Ovary (tissue), 9 donors: ENCODE data around the gene TMEM131. TPM values are rescaled to one million over a fixed set of nuclear protein-coding genes. Genes with fewer than 3 reads are reported as not detected.

Experiments
- DNase-seq, 5 donors: peaks; one replicate each; pipeline ENCODE4 v3.0.0-alpha.2; 2019 to 2020
- H3K27ac ChIP-seq, 2 donors: fragments of 200-600 bp; one replicate each; pipeline versions ENCODE4 v1.5.1 to v1.8.0; 2019 to 2022
- H3K27me3 ChIP-seq: fragments of 200-600 bp; one replicate; pipeline ENCODE4 v1.8.0; 2022
- H3K36me3 ChIP-seq: fragments of 200-600 bp; sonication (generic); one replicate; pipeline ENCODE4 v1.5.1; 2019
- H3K4me1 ChIP-seq: one replicate; pipeline ENCODE4 v1.8.1; 2013; ENCODE audit warnings: mild to moderate bottlenecking, moderate library complexity; ENCODE audit not compliant: insufficient read depth
- H3K4me3 ChIP-seq: fragments of 200-600 bp; sonication (generic); one replicate; pipeline ENCODE4 v1.5.1; 2017
- H3K9me3 ChIP-seq, 2 donors: fragments of 200-600 bp in 1 of 2; sonication (generic) in 1 of 2; one replicate each; pipeline versions ENCODE4 v1.5.1 to v1.8.1; 2013 to 2019; ENCODE audit warnings: mild to moderate bottlenecking in 1 of 2, moderate library complexity in 1 of 2
- CTCF ChIP-seq, 3 donors: fragments of 450-650 bp in 2 of 3; fragments of 200-600 bp in 1 of 3; IDR thresholded peaks; one replicate each; pipeline versions ENCODE4 v1.5.1 to v1.8.0; 2016 to 2022; ENCODE audit warnings: antibody characterized with exemption in 3 of 3, mild to moderate bottlenecking in 1 of 3
- EP300 ChIP-seq: sonication (generic); formaldehyde crosslinking; IDR thresholded peaks from one replicate; pipeline ENCODE4 v1.6.1; 2017; ENCODE audit warnings: antibody characterized with exemption
- POLR2A ChIP-seq: fragments of 450-650 bp; IDR thresholded peaks from one replicate; pipeline ENCODE4 v1.6.1; 2017; ENCODE audit warnings: antibody characterized with exemption, mild to moderate bottlenecking, moderate library complexity
- WGBS, 3 donors: extraction: QIAGEN DNeasy Blood & Tissue Kit in 1 of 3; methylation state at CpG; one replicate each; pipeline versions ENCODE4 v1.1.5 to v1.1.7; 2013 to 2017; 5-methylcytosine and 5-hydroxymethylcytosine counted together
- intact Hi-C, 4 donors: fragments of 100-400 bp; cut with DNase I; formaldehyde crosslinking; loops; one replicate each; pipeline versions ENCODE4 v1.11.0 to v1.15.1; 2022 to 2023
- polyA plus RNA-seq, 2 donors: library from polyadenylated mRNA; stranded (reverse); fragments of 200-250 nt in 1 of 2; fragments of 350-450 nt in 1 of 2; fragmentation: Illumina TruSeq in 1 of 2; extraction: RNeasy Lipid Tissue Mini Kit (QIAGEN cat#74804) in 1 of 2; gene quantifications; one replicate each; pipeline ENCODE4 v1.2.3, GENCODE V29; 2013 to 2014
- total RNA-seq, 7 donors: library from RNA; depleted of rRNA in 2 of 7; stranded (reverse); fragments of >200 nt in 2 of 7; fragmentation: NEBNext Ultra II Directional in 3 of 7; extraction: Animal tissue kit (Norgen Biotek cat#: 25700) in 3 of 7; gene quantifications; one replicate each; pipeline versions ENCODE4 v1.1.0 to v1.2.4, GENCODE V29; 2016 to 2023
- donor health status: DM: no; HTN: no; CAD: no; lungs with moderate emphysema.
- donor health status: DM: no; HTN: no; CAD: no.
- donor health status: Bipolar disorder and iron deficiency.
- donor health status: DM: yes; HTN: yes; CAD: no.
- donor health status: DM: no; HTN: no; CAD: no.
- donor health status: DM: yes; HTN: yes; CAD: no.

TMEM131 gene
- total and polyA plus RNA-seq, 9 donors = 16.1 to 44.0 (median 38.4) TPM

GRCh38 chr2:97731274-97732020, 264.3 kb downstream of the TMEM131 start:
- no peak for DNase-seq
- no peaks in the 10 kb centered on the region for H3K27me3 ChIP-seq
- 89 to 90% (median 90%) methylated on average over 11 to 12 of the region's 12 CpGs for WGBS, 3 donors
- no peak overlapping the region for H3K27ac ChIP-seq
- no peaks in the 10 kb centered on the region for H3K36me3 ChIP-seq
- TF ChIP-seq POLR2A = no peak
- no peak for TF ChIP-seq EP300
- TF ChIP-seq CTCF (IDR thresholded peaks at IDR 0.05) = no peak
- H3K9me3 ChIP-seq = no peaks in the 10 kb centered on the region
- intact Hi-C loops = no loop called here
- no peaks in the 10 kb centered on the region for H3K4me1 ChIP-seq
- H3K4me3 ChIP-seq = no peak overlapping the region

- intact Hi-C loops = no loop called here
- Histone ChIP-seq H3K36me3 (no peaks in the 10 kb centered on the region), H3K4me3 (no peak overlapping the region), H3K4me1 (no peaks in the 10 kb centered on the region), H3K9me3 (no peaks in the 10 kb centered on the region), H3K27me3 (no peaks in the 10 kb centered on the region), H3K27ac (no peak overlapping the region)
- no peak for TF ChIP-seq POLR2A
- WGBS, 3 donors = 96 to 100% (median 96%) methylated on average over 1 of the region's 1 CpG
- DNase-seq = no peak
Observed at GRCh38 chr2:97730245-97730644, 265.5 kb downstream of the TMEM131 start.

GRCh38 chr2:97728091-97728731, 267.5 kb downstream of the TMEM131 start:
- H3K4me1 ChIP-seq = no peaks in the 10 kb centered on the region
- WGBS, 3 donors = 39 to 56% (median 39%) methylated on average over 12 of the region's 12 CpGs

GRCh38 chr2:97727296-97727695, 268.5 kb downstream of the TMEM131 start:
- Histone ChIP-seq H3K4me1 (no peaks in the 10 kb centered on the region), H3K27ac (no peak overlapping the region), H3K36me3 (no peaks in the 10 kb centered on the region), H3K9me3 (no peaks in the 10 kb centered on the region), H3K4me3 (no peak overlapping the region), H3K27me3 (no peaks in the 10 kb centered on the region)
- intact Hi-C loops = no loop called here
- no peak for TF ChIP-seq CTCF (IDR thresholded peaks at IDR 0.05)
- TF ChIP-seq POLR2A = no peak
- no peak for TF ChIP-seq EP300
- no peak for DNase-seq
- WGBS, 3 donors = 84 to 92% (median 86%) methylated on average over 7 of the region's 7 CpGs

More at GRCh38 chr2:97728091-97728731, 267.5 kb downstream of the TMEM131 start:
- no peaks in the 10 kb centered on the region for H3K36me3 ChIP-seq
- DNase-seq = no peak
- no peak overlapping the region for H3K27ac ChIP-seq
- no peaks in the 10 kb centered on the region for H3K27me3 ChIP-seq
- H3K4me3 ChIP-seq = no peak overlapping the region
- H3K9me3 ChIP-seq = no peaks in the 10 kb centered on the region
- intact Hi-C loops = no loop called here
- TF ChIP-seq CTCF (IDR thresholded peaks at IDR 0.05) = no peak
- TF ChIP-seq EP300 = no peak
- no peak for TF ChIP-seq POLR2A
